Heart right ventricle (tissue), 16 donors: ENCODE results near the gene PDHB. TPM values are rescaled to one million over a fixed set of nuclear protein-coding genes. Genes with fewer than 3 reads are reported as not detected.
A peak's percentile ranks its signal among the peaks of the same experiment; 100 is the strongest.

Source experiments
- ATAC-seq, 8 donors: fragments of 200-7000 bp; cut with Tn5 transposase; one replicate each; pipeline ENCODE4 v1.9.1; 2020; ENCODE audit warnings: mild to moderate bottlenecking in 8 of 8, moderate library complexity in 8 of 8, moderate number of reproducible peaks in 1 of 8
- DNase-seq, 2 donors: peaks; one replicate each; pipeline ENCODE4 v3.0.0-alpha.2; 2020
- H3K27ac ChIP-seq, 10 donors: fragments of 200-600 bp; sonication (generic) in 2 of 10; one replicate each; pipeline versions ENCODE4 v1.5.0 to v1.8.0; 2020 to 2022; ENCODE audit warnings: mild to moderate bottlenecking in 3 of 10
- H3K27me3 ChIP-seq, 7 donors: fragments of 200-600 bp; one replicate each; pipeline ENCODE4 v1.8.0; 2021 to 2022; ENCODE audit warnings: mild to moderate bottlenecking in 2 of 7
- H3K36me3 ChIP-seq, 9 donors: fragments of 200-600 bp; sonication (generic) in 1 of 9; one replicate each; pipeline versions ENCODE4 v1.5.0 to v1.8.0; 2020 to 2022; ENCODE audit warnings: mild to moderate bottlenecking in 2 of 9
- H3K4me1 ChIP-seq, 9 donors: fragments of 200-600 bp; sonication (generic) in 1 of 9; one replicate each; pipeline versions ENCODE4 v1.5.0 to v1.8.0; 2020 to 2022; ENCODE audit warnings: mild to moderate bottlenecking in 4 of 9
- H3K4me3 ChIP-seq, 10 donors: fragments of 200-600 bp; sonication (generic) in 2 of 10; one replicate each; pipeline versions ENCODE4 v1.5.0 to v1.8.0; 2020 to 2022; ENCODE audit warnings: mild to moderate bottlenecking in 7 of 10, moderate library complexity in 2 of 10
- H3K9me3 ChIP-seq, 11 donors: fragments of 200-600 bp in 10 of 11; sonication (generic) in 2 of 11; one replicate each; pipeline versions ENCODE4 v1.5.0 to v1.8.0; 2013 to 2022; ENCODE audit warnings: mild to moderate bottlenecking in 2 of 11, control low read depth in 1 of 11, moderate library complexity in 1 of 11
- CTCF ChIP-seq, 9 donors: fragments of 200-600 bp; sonication (generic) in 2 of 9; IDR thresholded peaks; one replicate each; pipeline versions ENCODE4 v1.5.0 to v1.8.0; 2021 to 2022; ENCODE audit warnings: antibody characterized with exemption in 9 of 9, mild to moderate bottlenecking in 5 of 9, moderate library complexity in 1 of 9
- WGBS, 2 donors: extraction: QIAGEN DNeasy Blood & Tissue Kit; methylation state at CpG; one replicate each; pipeline ENCODE4 v1.1.7; 2013; ENCODE audit warnings: inconsistent platforms in 1 of 2; 5-methylcytosine and 5-hydroxymethylcytosine counted together
- intact Hi-C, 10 donors: fragments of 100-400 bp; cut with DNase I; formaldehyde crosslinking; loops; one replicate each; pipeline versions ENCODE4 v1.11.1 to v1.14.2; 2022
- polyA plus RNA-seq, 2 donors: library from polyadenylated mRNA; stranded (reverse); fragments of 200-250 nt; gene quantifications; one replicate each; pipeline ENCODE4 v1.2.3, GENCODE V29; 2013
- total RNA-seq, 10 donors: library from RNA; stranded (reverse); fragmentation: NEBNext Ultra II Directional in 3 of 10; extraction: Animal tissue kit (Norgen Biotek cat#: 25700) in 3 of 10; gene quantifications; one replicate each; pipeline versions ENCODE4 v1.2.1 to v1.2.4, GENCODE V29; 2021 to 2023
- donor health status: Arrhythmogenic right ventricular cardiomyopathy.
- donor health status: ischemic (EF 13 %, LVEDD 7.1; RV severe dilation, severe dysfunction).
- donor health status: healthy with polysubstance abuse.
- donor health status: DM: no; HTN: yes; CAD: no.
- donor health status: DM: no; HTN: no; CAD: no.
- donor health status: ischemic (EF 25% LVEDD 6.9; RV normal size, moderate dysfunction).
- donor health status: ischemic (EF 25% LVEDD 5.7; RV mildly dilated, moderate dysfunction).
- donor health status: healthy.
- donor health status: DM: yes; HTN: yes; CAD: no.
- donor health status: Ischemic cardiomyopathy.
- donor health status: ischemic (EF 35%, LVEDD 5.7; RV mildly dilated, moderate dysfunction).
- donor health status: nonischemic (EF 11% LVEDD 7.7; RV severe dilation, severe dysfunction).
- donor health status: DM: yes; HTN: yes; CAD: no.
- donor health status: PGD.
- donor health status: ischemic (EF 29% LVEDD 5.4; RV normal size, mild dysfunction).
- donor health status: nonischemic (EF 23%, LVEDD 6.1; RV moderate dilation, normal function).

The PDHB gene
- total and polyA plus RNA-seq, 12 donors: 140 to 255 (median 213) TPM

- TF ChIP-seq CTCF (IDR thresholded peaks at IDR 0.05): no peak
- 78 to 84% methylated on average over 3 of the region's 3 CpGs for WGBS, 2 donors
- Histone ChIP-seq H3K27me3 (no peaks in the 10 kb centered on the region), H3K4me3 (no peak overlapping the region), H3K9me3 (no peaks in the 10 kb centered on the region), H3K36me3 (no peaks in the 10 kb centered on the region), H3K27ac (no peak overlapping the region), H3K4me1 (peaks cover 0 to 16% (median 4%) of the 10 kb centered on the region in 9 donors)
- no peak for ATAC-seq
- DNase-seq: no peak
- intact Hi-C loops: loop anchor here in 1 of 10 donors (5.0 kb wide), 1 partner anchor 67 kb away; no protein-coding TSS in a partner anchor
These were observed 31.2 kb upstream of the PDHB start for GRCh38 chr3:58464866-58465265.

GRCh38 chr3:58463942-58464271, 30.3 kb upstream of the PDHB start:
- no peak overlapping the region for H3K27ac ChIP-seq
- H3K9me3 ChIP-seq: no peaks in the 10 kb centered on the region
- peak in 1 of 8 donors; percentile 9 for ATAC-seq
- 41 to 44% methylated on average over 5 of the region's 5 CpGs for WGBS, 2 donors
- intact Hi-C loops: loop anchor here in 4 of 10 donors (2.0 kb wide), 1 partner anchor 69 kb away; no protein-coding TSS in a partner anchor
- peak overlapping the region in 5 of 10 donors; percentile 1 to 41 (median 26) for H3K4me3 ChIP-seq
- no peak for DNase-seq
- H3K36me3 ChIP-seq: no peaks in the 10 kb centered on the region
- no peaks in the 10 kb centered on the region for H3K27me3 ChIP-seq
- TF ChIP-seq CTCF (IDR thresholded peaks at IDR 0.05): no peak
- peaks cover 0 to 16% (median 4%) of the 10 kb centered on the region in 9 donors for H3K4me1 ChIP-seq

- intact Hi-C loops: loop anchor here in 4 of 10 donors (2.0 kb wide), 1 partner anchor 69 kb away; no protein-coding TSS in a partner anchor
- Histone ChIP-seq H3K9me3 (no peaks in the 10 kb centered on the region), H3K4me3 (peak overlapping the region in 8 of 10 donors; percentile 1 to 41 (median 26)), H3K27me3 (no peaks in the 10 kb centered on the region), H3K27ac (no peak overlapping the region), H3K36me3 (no peaks in the 10 kb centered on the region), H3K4me1 (peaks cover 0 to 16% (median 4%) of the 10 kb centered on the region in 9 donors)
- 26 to 30% methylated on average over 18 of the region's 18 CpGs for WGBS, 2 donors
- DNase-seq (peak; percentile 63 to 68), ATAC-seq (peak; percentile 80 to 96 (median 88))
- TF ChIP-seq CTCF (IDR thresholded peaks at IDR 0.05): peak; percentile 57 to 93 (median 78)
These were observed 29.7 kb upstream of the PDHB start for GRCh38 chr3:58463181-58463941.

- DNase-seq (no peak), ATAC-seq (no peak)
- no peak for TF ChIP-seq CTCF (IDR thresholded peaks at IDR 0.05)
- H3K4me1 ChIP-seq: peaks cover 0 to 16% (median 4%) of the 10 kb centered on the region in 9 donors
- 71 to 76% methylated on average over 4 of the region's 4 CpGs for WGBS, 2 donors
- H3K27me3 ChIP-seq: no peaks in the 10 kb centered on the region
- H3K9me3 ChIP-seq: no peaks in the 10 kb centered on the region
- no peaks in the 10 kb centered on the region for H3K36me3 ChIP-seq
- H3K4me3 ChIP-seq: no peak overlapping the region
- H3K27ac ChIP-seq: no peak overlapping the region
- intact Hi-C loops: loop anchor here in 4 of 10 donors (2.0 kb wide), 1 partner anchor 70 kb away; no protein-coding TSS in a partner anchor
These were observed 29.2 kb upstream of the PDHB start for GRCh38 chr3:58462829-58463180.
